Common myeloid progenitor, CD34-positive (primary cell): Measurements from ENCODE around the gene SDK2.

ENCODE experiments used
- CTCF ChIA-PET: fragments of 350-600 bp; sonication (Branson Sonifier 250); formaldehyde crosslinking; loops from one replicate; lab custom pipeline; 2021; ENCODE audit warnings: antibody characterized with exemption; lab: Charles Lee
- POLR2A ChIA-PET: fragments of 350-600 bp; sonication (Branson Sonifier 250); formaldehyde crosslinking; loops from one replicate; lab custom pipeline; 2021; ENCODE audit warnings: antibody characterized with exemption; lab: Charles Lee
- DNase-seq, 3 donors: peaks; one replicate each; pipeline versions ENCODE4 v3.0.0 to v3.0.0-alpha.2; 2013
- H3K27ac ChIP-seq, 2 experiments: 1 replicate in 1 of 2; 2 replicates in 1 of 2; pipeline ENCODE4 v1.7.0; 2013; ENCODE audit warnings: inconsistent platforms in 2 of 2, low read length in 2 of 2, mild to moderate bottlenecking in 2 of 2, low read depth in 1 of 2, moderate library complexity in 1 of 2; ENCODE audit not compliant: severe bottlenecking in 2 of 2, insufficient read depth in 1 of 2, poor library complexity in 1 of 2
- H3K27me3 ChIP-seq, 5 experiments: replicated peaks in 2 of 5; 1 replicate in 3 of 5; 2 replicates in 2 of 5; pipeline versions ENCODE4 v1.6.1 to v1.7.0; 2013; ENCODE audit warnings: low read length in 4 of 5, mild to moderate bottlenecking in 2 of 5, moderate library complexity in 2 of 5, inconsistent platforms in 1 of 5; ENCODE audit not compliant: insufficient read depth in 5 of 5, control insufficient read depth in 4 of 5
- H3K36me3 ChIP-seq, 4 experiments: 1 replicate in 2 of 4; 2 replicates in 2 of 4; pipeline versions ENCODE4 v1.6.1 to v1.7.0; 2013; ENCODE audit warnings: low read length in 3 of 4, control low read depth in 1 of 4, mild to moderate bottlenecking in 1 of 4; ENCODE audit not compliant: control insufficient read depth in 4 of 4, insufficient read depth in 4 of 4
- H3K4me1 ChIP-seq, 4 experiments: 1 replicate in 3 of 4; 2 replicates in 1 of 4; pipeline versions ENCODE4 v1.6.1 to v1.7.1; 2013; ENCODE audit warnings: low read length in 3 of 4, mild to moderate bottlenecking in 3 of 4, control low read depth in 1 of 4, inconsistent platforms in 1 of 4, moderate library complexity in 1 of 4; ENCODE audit not compliant: control insufficient read depth in 4 of 4, insufficient read depth in 4 of 4; ENCODE audit errors: control extremely low read depth in 1 of 4
- H3K4me3 ChIP-seq, 7 experiments: 1 replicate in 4 of 7; 2 replicates in 3 of 7; pipeline versions ENCODE4 v1.5.1 to v1.7.0; 2013; ENCODE audit warnings: mild to moderate bottlenecking in 7 of 7, low read length in 6 of 7, moderate library complexity in 6 of 7, inconsistent platforms in 2 of 7, low read depth in 2 of 7, control low read depth in 1 of 7; ENCODE audit not compliant: insufficient read depth in 4 of 7, control insufficient read depth in 1 of 7; ENCODE audit errors: extremely low read depth in 1 of 7
- H3K9me3 ChIP-seq, 5 experiments: 1 replicate in 4 of 5; 2 replicates in 1 of 5; pipeline versions ENCODE4 v1.6.1 to v1.7.1; 2013; ENCODE audit warnings: low read length in 4 of 5, mild to moderate bottlenecking in 2 of 5, inconsistent platforms in 1 of 5, low read depth in 1 of 5, moderate library complexity in 1 of 5; ENCODE audit not compliant: control insufficient read depth in 4 of 5, insufficient read depth in 2 of 5; ENCODE audit errors: control extremely low read depth in 1 of 5
- WGBS: methylation state at CpG from one replicate; pipeline ENCODE4 v1.1.5; 2013; ENCODE audit not compliant: insufficient coverage; 5-methylcytosine and 5-hydroxymethylcytosine counted together

SDK2 gene

DNA sequence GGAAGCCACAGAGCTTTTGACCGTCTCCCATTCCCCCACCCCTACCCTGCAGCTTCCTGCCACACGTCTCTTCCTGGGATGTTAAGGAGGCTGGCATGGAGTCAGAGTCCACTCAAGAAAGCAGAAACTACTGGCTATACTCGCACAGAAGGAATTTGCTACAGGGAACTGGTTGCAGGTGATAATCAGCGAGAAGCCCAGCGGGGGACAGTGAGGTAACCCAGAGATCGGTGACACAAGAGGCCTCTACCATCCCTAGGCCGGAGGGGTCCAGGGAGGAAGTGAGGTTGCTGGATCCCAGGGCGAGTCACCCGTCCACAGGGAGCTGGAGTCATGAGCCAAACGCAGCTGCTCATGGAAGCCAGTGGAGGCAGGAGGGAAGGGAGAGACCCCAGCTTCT lies 93.7 kb downstream of the SDK2 start:
- Histone ChIP-seq H3K4me1 (peaks cover 2 to 76% (median 37%) of the 10 kb centered on the region in 4 experiments), H3K9me3 (no peaks in the 10 kb centered on the region), H3K27me3 (peaks cover 0 to 5% (median 0%) of the 10 kb centered on the region in 5 experiments), H3K36me3 (no peaks in the 10 kb centered on the region), H3K27ac (no peak overlapping the region), H3K4me3 (no peak overlapping the region)
- POLR2A ChIA-PET: no interaction called here
- no peak for DNase-seq
- WGBS: 71% methylated on average over 10 of the region's 10 CpGs
- CTCF ChIA-PET: interaction anchor here (1.0 to 2.7 kb wide), 3 partner anchors 9 to 35 kb away, joined by 3 to 15 read pairs (median 4); no protein-coding TSS in a partner anchor

- no peak overlapping the region for H3K4me3 ChIP-seq
- no peak for DNase-seq
- H3K9me3 ChIP-seq: no peaks in the 10 kb centered on the region
- WGBS: 85% methylated on average over 12 of the region's 12 CpGs
- POLR2A ChIA-PET: no interaction called here
- H3K4me1 ChIP-seq: peaks cover 2 to 74% (median 36%) of the 10 kb centered on the region in 4 experiments
- CTCF ChIA-PET: interaction anchor here (1.3 kb wide), 1 partner anchor 10 kb away, joined by 4 read pairs; no protein-coding TSS in a partner anchor
- H3K27ac ChIP-seq: no peak overlapping the region
- H3K36me3 ChIP-seq: no peaks in the 10 kb centered on the region
- peaks cover 0 to 1% (median 0%) of the 10 kb centered on the region in 5 experiments for H3K27me3 ChIP-seq
Observed at GRCh38 chr17:73549841-73550430, 94.3 kb downstream of the SDK2 start.

DNA sequence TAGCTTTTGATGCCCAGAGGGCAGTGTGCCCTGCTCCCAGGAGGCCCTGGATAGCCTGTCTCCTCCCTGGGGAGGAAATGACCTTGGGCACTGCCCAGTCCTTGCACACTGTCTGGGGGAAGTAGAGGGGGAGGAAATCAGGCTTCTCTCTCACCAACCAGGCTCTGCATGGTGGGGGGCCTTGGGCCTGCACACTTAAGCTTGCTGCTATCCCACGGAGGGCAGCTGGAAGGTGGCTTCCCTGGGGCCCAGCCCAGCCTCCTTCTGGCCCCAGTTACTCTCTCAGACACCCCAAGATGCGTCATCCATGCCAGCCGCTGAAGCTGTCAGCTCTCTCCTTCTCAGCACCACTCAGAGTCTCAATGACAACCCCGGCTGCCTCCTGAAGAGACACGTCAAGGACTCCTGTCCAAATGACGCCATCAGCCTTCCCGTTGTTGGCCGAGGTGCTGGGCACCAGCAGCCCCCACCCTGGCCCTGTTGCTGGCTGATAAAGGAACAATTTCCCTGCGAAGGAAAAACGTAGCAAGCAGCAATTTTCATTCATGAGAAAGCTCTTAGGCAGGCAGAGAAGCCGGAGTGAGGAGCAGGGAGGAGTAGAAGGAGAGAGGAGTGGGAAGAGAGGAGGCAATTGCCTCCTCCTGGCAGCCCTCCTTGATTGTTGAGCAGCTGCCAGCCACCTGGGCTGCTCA lies 95.5 kb downstream of the SDK2 start:
- CTCF ChIA-PET: interaction anchor here (0.8 kb wide), 1 partner anchor 11 kb away, joined by 3 read pairs; no protein-coding TSS in a partner anchor
- 56% methylated on average over 10 of the region's 11 CpGs for WGBS
- Histone ChIP-seq H3K27me3 (no peaks in the 10 kb centered on the region), H3K4me1 (peaks cover 2 to 69% (median 33%) of the 10 kb centered on the region in 4 experiments), H3K4me3 (no peak overlapping the region), H3K9me3 (no peaks in the 10 kb centered on the region), H3K36me3 (no peaks in the 10 kb centered on the region), H3K27ac (no peak overlapping the region)
- peak in 1 of 3 donors; percentile 36 for DNase-seq
- POLR2A ChIA-PET: no interaction called here

DNA sequence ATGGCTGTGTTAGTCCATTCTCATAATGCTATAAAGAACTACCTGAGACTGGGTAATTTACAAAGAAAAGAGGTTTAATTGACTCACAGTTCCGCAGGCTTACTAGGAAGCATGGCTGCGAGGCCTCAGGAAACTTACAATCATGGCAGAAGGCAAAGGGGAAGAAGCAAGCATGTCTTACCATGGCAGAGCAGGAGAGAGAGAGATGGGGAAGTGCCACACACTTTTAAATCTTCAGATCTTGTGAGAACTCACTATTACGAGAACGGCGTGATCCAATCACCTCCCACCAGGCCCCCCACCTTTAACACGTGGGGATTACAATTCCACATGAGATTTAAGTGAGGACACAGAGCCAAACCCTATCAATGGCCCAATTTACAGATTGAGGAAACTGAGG lies 96.5 kb downstream of the SDK2 start:
- no peaks in the 10 kb centered on the region for H3K9me3 ChIP-seq
- no peaks in the 10 kb centered on the region for H3K27me3 ChIP-seq
- H3K4me1 ChIP-seq: peaks cover 2 to 59% (median 28%) of the 10 kb centered on the region in 4 experiments
- ChIA-PET POLR2A (no interaction called here), CTCF (interaction anchor here (0.8 kb wide), 1 partner anchor 11 kb away, joined by 3 read pairs; no protein-coding TSS in a partner anchor)
- H3K4me3 ChIP-seq: no peak overlapping the region
- no peaks in the 10 kb centered on the region for H3K36me3 ChIP-seq
- 90% methylated on average over 6 of the region's 6 CpGs for WGBS
- H3K27ac ChIP-seq: no peak overlapping the region
- DNase-seq: peak in 1 of 3 donors; percentile 39

DNA sequence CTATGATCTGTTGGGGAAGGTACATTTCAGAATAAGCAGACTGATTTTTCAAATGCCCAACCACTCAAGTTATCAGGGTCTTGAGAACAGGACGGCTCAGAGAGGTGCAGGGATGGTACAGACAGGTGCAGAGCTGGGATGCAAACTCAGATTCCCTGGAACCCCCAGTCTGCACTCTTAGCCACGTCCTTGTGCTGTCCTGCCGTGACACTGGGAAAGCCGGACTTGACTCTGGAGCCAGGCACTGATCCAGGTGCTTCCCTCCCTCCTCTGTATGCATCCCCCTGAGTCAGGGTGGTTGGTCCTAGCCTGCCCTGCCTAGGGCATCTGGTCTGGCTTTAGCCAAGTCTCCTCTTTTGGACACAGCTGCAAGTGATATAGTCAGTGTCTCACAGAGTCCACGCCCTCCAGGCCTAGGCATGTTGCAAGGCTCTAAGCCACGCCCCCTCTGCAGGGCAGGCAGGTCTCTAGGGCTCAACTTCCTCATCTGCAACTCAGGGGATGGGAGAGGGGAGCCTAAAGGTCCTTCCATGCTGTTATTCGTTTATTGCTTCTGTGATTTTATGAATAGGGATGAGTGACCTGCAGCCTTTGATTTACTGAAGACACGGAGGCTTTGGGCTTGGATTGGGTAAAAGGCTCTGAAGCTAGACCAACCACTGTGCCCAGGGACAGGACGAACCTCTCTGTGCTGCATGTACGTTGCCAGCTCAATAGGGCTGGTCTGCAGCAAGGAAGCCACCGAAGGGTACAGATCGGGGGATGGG lies 97.3 kb downstream of the SDK2 start:
- peak; percentile 75 to 93 (median 90) for DNase-seq
- Histone ChIP-seq H3K4me1 (peaks cover 2 to 52% (median 25%) of the 10 kb centered on the region in 4 experiments), H3K4me3 (no peak overlapping the region), H3K27me3 (no peaks in the 10 kb centered on the region), H3K36me3 (no peaks in the 10 kb centered on the region), H3K27ac (no peak overlapping the region), H3K9me3 (no peaks in the 10 kb centered on the region)
- 78% methylated on average over 10 of the region's 12 CpGs for WGBS
- ChIA-PET POLR2A (interaction anchor here (1.0 kb wide), 1 partner anchor 15 kb away, joined by 6 read pairs; no protein-coding TSS in a partner anchor), CTCF (no interaction called here)

DNA sequence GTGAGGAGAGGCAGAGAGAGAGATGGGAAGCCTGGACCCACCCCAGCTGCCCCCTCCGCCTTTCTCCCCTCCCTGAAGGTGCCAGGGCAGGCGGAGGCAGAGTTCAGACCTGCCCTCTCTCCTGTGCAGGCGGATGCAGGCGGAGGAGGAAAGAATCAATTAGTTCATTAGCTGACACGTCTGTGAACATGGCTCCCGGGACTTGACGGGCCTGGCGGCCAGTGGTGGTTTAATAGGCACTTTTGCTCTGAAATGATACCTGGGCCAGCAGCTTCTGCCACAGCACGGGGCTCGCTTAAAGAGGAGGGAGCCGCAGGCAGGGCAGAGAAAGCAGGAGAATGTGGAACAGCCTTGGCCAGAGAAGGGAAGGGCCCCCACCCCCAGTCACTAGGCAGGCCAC lies 98.1 kb downstream of the SDK2 start:
- WGBS: 90% methylated on average over 8 of the region's 11 CpGs
- H3K36me3 ChIP-seq: no peaks in the 10 kb centered on the region

More for the DNA sequence above, 98.1 kb downstream of the SDK2 start:
- H3K4me3 ChIP-seq: no peak overlapping the region
- POLR2A ChIA-PET: no interaction called here
- no peak overlapping the region for H3K27ac ChIP-seq
- H3K9me3 ChIP-seq: no peaks in the 10 kb centered on the region
- no peaks in the 10 kb centered on the region for H3K27me3 ChIP-seq
- no peak for DNase-seq
- peaks cover 2 to 48% (median 23%) of the 10 kb centered on the region in 4 experiments for H3K4me1 ChIP-seq
- CTCF ChIA-PET: interaction anchor here (0.7 kb wide), 1 partner anchor 100 kb away, joined by 3 read pairs; no protein-coding TSS in a partner anchor
